ENCODE data around the gene HNRNPAB.

DNA sequence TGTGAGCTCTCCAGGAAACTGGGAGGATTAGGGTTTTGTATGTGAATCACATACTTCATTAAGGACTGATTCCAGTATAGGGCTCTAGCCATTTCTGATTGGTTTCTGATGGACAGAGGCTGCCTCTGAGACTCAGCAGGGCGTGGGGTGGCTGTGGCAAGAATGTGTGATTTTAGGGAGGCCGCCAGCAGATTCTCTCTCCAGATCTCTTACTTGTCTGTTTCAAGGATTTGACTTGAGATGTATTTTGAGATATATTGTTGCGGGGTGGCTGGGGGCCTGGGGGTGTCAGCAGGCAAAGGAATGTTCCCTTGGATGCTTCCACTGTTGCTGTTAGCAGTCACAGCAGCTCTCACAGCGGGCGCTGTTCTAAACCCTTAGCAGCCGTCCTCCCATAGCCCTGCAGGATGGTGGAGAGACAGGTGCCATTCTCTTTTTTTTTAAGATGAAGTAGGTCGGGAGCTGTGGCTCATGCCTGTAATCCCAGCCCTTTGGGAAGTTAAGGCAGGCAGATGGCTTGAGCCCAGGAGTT, 8.0 kb upstream of the HNRNPAB start:
- TF ChIP-seq POLR2A (IDR thresholded peaks at IDR 0.05), result no peak
- TF ChIP-seq, protein P1, sequence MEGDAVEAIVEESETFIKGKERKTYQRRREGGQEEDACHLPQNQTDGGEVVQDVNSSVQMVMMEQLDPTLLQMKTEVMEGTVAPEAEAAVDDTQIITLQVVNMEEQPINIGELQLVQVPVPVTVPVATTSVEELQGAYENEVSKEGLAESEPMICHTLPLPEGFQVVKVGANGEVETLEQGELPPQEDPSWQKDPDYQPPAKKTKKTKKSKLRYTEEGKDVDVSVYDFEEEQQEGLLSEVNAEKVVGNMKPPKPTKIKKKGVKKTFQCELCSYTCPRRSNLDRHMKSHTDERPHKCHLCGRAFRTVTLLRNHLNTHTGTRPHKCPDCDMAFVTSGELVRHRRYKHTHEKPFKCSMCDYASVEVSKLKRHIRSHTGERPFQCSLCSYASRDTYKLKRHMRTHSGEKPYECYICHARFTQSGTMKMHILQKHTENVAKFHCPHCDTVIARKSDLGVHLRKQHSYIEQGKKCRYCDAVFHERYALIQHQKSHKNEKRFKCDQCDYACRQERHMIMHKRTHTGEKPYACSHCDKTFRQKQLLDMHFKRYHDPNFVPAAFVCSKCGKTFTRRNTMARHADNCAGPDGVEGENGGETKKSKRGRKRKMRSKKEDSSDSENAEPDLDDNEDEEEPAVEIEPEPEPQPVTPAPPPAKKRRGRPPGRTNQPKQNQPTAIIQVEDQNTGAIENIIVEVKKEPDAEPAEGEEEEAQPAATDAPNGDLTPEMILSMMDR (IDR thresholded peaks at IDR 0.05), result no peak
- no peak for TF ChIP-seq POLR2AphosphoS5 (IDR thresholded peaks at IDR 0.05)
- TF ChIP-seq EP300 (IDR thresholded peaks at IDR 0.05; ENCODE audit: low read depth), result no peak
